ENCODE results near the gene REX1BD.

REX1BD gene

DNA sequence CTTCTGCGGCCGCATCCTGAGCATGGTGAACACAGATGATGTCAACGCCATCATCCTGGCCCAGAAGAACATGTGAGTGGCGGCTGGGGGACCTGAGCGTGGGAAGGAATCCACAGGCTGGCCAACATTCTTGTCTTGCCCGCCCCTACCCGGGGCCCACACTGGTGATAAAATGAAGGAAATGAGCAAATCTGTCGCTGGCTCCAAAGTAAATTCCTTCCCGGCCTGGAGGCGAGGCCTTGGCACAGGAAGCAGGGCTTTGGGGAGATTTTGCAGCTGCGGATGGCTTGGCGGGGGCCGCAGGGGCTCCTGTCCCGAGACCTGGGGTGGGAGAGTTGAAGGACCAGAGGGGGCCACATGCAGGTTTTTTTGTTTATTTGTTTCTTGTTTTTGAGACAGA is 26.5 kb upstream of the REX1BD start:
- Mint-ChIP-seq H3K27me3 (ENCODE audit: low read depth) (no peaks in the 10 kb centered on the region), H3K36me3 (ENCODE audit: low read depth) (peaks cover 20% of the 10 kb centered on the region)

DNA sequence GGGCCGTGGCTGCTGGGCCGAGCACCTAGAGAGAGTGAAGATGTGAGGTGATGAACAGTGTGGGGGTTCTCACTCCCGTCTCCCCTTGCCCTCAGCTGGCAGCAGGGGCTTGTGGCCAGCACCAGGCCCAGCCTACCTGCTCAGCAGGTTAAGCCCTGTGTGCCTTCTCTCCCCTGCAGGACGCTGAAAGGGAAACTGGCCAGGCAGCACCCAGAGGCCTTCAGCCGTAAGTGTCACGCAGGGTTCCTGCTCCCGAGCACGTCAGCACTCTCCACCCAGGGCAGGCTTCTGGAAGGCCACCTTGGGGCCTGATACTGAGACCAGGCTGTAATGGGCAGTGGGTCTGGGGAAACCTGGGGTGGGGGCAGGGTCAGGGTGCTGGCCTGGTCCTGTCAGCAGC is 21.6 kb upstream of the REX1BD start:
- no peak overlapping the region for H3K4me3 Mint-ChIP-seq
- no peak overlapping the region for H3K27ac Mint-ChIP-seq
- H3K36me3 Mint-ChIP-seq (ENCODE audit: low read depth) = peaks cover 41% of the 10 kb centered on the region
- no peaks in the 10 kb centered on the region for H3K27me3 Mint-ChIP-seq (ENCODE audit: low read depth)
- no peaks in the 10 kb centered on the region for H3K9me3 Mint-ChIP-seq
- H3K4me1 Mint-ChIP-seq (ENCODE audit: low read depth) = peaks cover 5% of the 10 kb centered on the region

More for the DNA sequence above, 26.5 kb upstream of the REX1BD start:
- Mint-ChIP-seq H3K27ac (no peak overlapping the region), H3K9me3 (no peaks in the 10 kb centered on the region), H3K4me3 (no peak overlapping the region), H3K4me1 (ENCODE audit: low read depth) (peaks cover 20% of the 10 kb centered on the region)

DNA sequence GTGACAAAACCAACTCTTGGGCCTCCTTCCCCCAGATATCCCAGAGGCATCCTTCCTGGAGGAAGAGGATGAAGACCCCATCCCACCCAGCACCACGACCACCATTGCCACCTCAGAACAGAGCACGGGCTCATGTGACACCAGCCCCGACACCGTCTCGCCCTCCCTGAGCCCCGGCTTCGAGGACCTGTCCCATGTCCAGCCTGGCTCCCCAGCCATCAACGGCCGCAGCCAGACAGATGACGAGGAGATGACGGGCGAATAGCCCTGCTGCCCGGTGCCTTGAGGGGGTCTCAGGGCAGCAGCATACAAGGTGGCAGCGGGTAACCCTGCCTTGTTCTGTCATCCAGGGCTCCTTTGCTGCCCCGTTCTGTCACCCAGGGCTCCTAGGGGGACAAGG is 20.2 kb upstream of the REX1BD start:
- Mint-ChIP-seq H3K27ac (no peak overlapping the region), H3K36me3 (ENCODE audit: low read depth) (peaks cover 47% of the 10 kb centered on the region), H3K4me1 (ENCODE audit: low read depth) (peaks cover 15% of the 10 kb centered on the region), H3K9me3 (no peaks in the 10 kb centered on the region), H3K4me3 (no peak overlapping the region), H3K27me3 (ENCODE audit: low read depth) (no peaks in the 10 kb centered on the region)

GRCh38 chr19:18571564-18572344 is 16.8 kb upstream of the REX1BD start, which contains the start of gene UBA52:
Gene UBA52, plus strand, starts transcription at chr19:18571857. Its CDS starts 1,444 bp downstream, at chr19:18573301.
- Mint-ChIP-seq H3K27ac (peak within 1 kb of the TSS; percentile 95), H3K27me3 (ENCODE audit: low read depth) (no peaks in the 10 kb centered on the region), H3K9me3 (no peaks in the 10 kb centered on the region), H3K4me3 (peak within 1 kb of the TSS; percentile 89), H3K4me1 (ENCODE audit: low read depth) (peaks cover 16% of the 10 kb centered on the region), H3K36me3 (ENCODE audit: low read depth) (peaks cover 53% of the 10 kb centered on the region)

- no peaks in the 10 kb centered on the region for H3K27me3 Mint-ChIP-seq (ENCODE audit: low read depth)
- H3K9me3 Mint-ChIP-seq = no peaks in the 10 kb centered on the region
- peak overlapping the region; percentile 16 for H3K4me3 Mint-ChIP-seq
- H3K4me1 Mint-ChIP-seq (ENCODE audit: low read depth) = peaks cover 16% of the 10 kb centered on the region
- H3K36me3 Mint-ChIP-seq (ENCODE audit: low read depth) = peaks cover 38% of the 10 kb centered on the region
- H3K27ac Mint-ChIP-seq = no peak overlapping the region
These were observed 13.8 kb upstream of the REX1BD start for GRCh38 chr19:18574691-18575291.

GRCh38 chr19:18576383-18576782 is 12.2 kb upstream of the REX1BD start:
- H3K27me3 Mint-ChIP-seq (ENCODE audit: low read depth) = no peaks in the 10 kb centered on the region
- H3K4me1 Mint-ChIP-seq (ENCODE audit: low read depth) = peaks cover 13% of the 10 kb centered on the region
- H3K27ac Mint-ChIP-seq = no peak overlapping the region
- H3K36me3 Mint-ChIP-seq (ENCODE audit: low read depth) = peaks cover 34% of the 10 kb centered on the region
- no peaks in the 10 kb centered on the region for H3K9me3 Mint-ChIP-seq
- no peak overlapping the region for H3K4me3 Mint-ChIP-seq

DNA sequence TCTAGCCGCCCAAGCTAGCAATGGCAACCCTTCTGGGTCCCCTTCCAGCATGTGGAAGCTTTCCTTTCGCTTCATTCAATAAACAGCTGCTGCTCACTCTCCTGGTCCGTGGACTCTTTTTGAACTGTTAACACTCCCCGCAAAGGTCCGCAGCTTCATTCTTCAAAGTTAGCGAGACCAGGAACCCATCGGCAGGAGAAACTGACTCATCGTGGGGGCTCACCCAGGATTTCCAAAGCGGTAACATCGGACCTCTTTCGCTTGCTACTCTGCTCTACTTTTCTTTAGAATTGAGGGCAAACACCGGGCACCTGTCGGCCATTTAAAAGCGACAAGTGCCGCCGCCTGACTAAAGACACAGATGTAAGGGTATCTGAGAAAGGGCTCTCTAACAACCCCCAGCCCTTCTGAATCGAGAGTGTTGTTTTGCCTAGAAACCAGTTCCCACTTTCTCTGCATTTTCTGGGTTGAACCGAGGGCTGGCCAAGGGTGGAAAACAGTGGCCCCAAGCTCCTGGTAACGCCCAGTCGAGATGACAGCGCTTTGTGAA is 11.2 kb upstream of the REX1BD start:
- no peak overlapping the region for H3K27ac Mint-ChIP-seq
- peaks cover 11% of the 10 kb centered on the region for H3K4me1 Mint-ChIP-seq (ENCODE audit: low read depth)
- H3K36me3 Mint-ChIP-seq (ENCODE audit: low read depth) = peaks cover 29% of the 10 kb centered on the region

GRCh38 chr19:18580311-18580710 is 8.3 kb upstream of the REX1BD start:
- H3K9me3 Mint-ChIP-seq = no peaks in the 10 kb centered on the region
- H3K4me3 Mint-ChIP-seq = no peak overlapping the region
- no peaks in the 10 kb centered on the region for H3K27me3 Mint-ChIP-seq (ENCODE audit: low read depth)
- H3K36me3 Mint-ChIP-seq (ENCODE audit: low read depth) = peaks cover 12% of the 10 kb centered on the region
- peaks cover 6% of the 10 kb centered on the region for H3K4me1 Mint-ChIP-seq (ENCODE audit: low read depth)
- no peak overlapping the region for H3K27ac Mint-ChIP-seq

More for the DNA sequence above, 11.2 kb upstream of the REX1BD start:
- H3K4me3 Mint-ChIP-seq = no peak overlapping the region
- H3K9me3 Mint-ChIP-seq = no peaks in the 10 kb centered on the region
- H3K27me3 Mint-ChIP-seq (ENCODE audit: low read depth) = no peaks in the 10 kb centered on the region

- no peaks in the 10 kb centered on the region for H3K27me3 Mint-ChIP-seq (ENCODE audit: low read depth)
These were observed 2.3 kb upstream of the REX1BD start for GRCh38 chr19:18586306-18586705.

GRCh38 chr19:18587561-18587960 is 1.0 kb upstream of the REX1BD start:
- H3K4me3 Mint-ChIP-seq = peak overlapping the region; percentile 88
- no peaks in the 10 kb centered on the region for H3K9me3 Mint-ChIP-seq
- peaks cover 36% of the 10 kb centered on the region for H3K4me1 Mint-ChIP-seq (ENCODE audit: low read depth)
- H3K27me3 Mint-ChIP-seq (ENCODE audit: low read depth) = no peaks in the 10 kb centered on the region
- peak overlapping the region; percentile 95 for H3K27ac Mint-ChIP-seq
- peaks cover 11% of the 10 kb centered on the region for H3K36me3 Mint-ChIP-seq (ENCODE audit: low read depth)

More at GRCh38 chr19:18586306-18586705, 2.3 kb upstream of the REX1BD start:
- H3K27ac Mint-ChIP-seq = peak overlapping the region; percentile 57
- no peak overlapping the region for H3K4me3 Mint-ChIP-seq
- peaks cover 8% of the 10 kb centered on the region for H3K36me3 Mint-ChIP-seq (ENCODE audit: low read depth)
- peaks cover 36% of the 10 kb centered on the region for H3K4me1 Mint-ChIP-seq (ENCODE audit: low read depth)
- no peaks in the 10 kb centered on the region for H3K9me3 Mint-ChIP-seq

- Mint-ChIP-seq H3K9me3 (no peaks in the 10 kb centered on the region), H3K27me3 (ENCODE audit: low read depth) (no peaks in the 10 kb centered on the region), H3K27ac (peak overlapping the region; percentile 95), H3K4me1 (ENCODE audit: low read depth) (peaks cover 36% of the 10 kb centered on the region), H3K4me3 (peak overlapping the region; percentile 88), H3K36me3 (ENCODE audit: low read depth) (peaks cover 11% of the 10 kb centered on the region)
These were observed 512 bp upstream of the REX1BD start for GRCh38 chr19:18587962-18588610.

GRCh38 chr19:18589380-18590272 is 1.0 kb downstream of the REX1BD start:
- peaks cover 2% of the 10 kb centered on the region for H3K27me3 Mint-ChIP-seq (ENCODE audit: low read depth)
- peaks cover 38% of the 10 kb centered on the region for H3K4me1 Mint-ChIP-seq (ENCODE audit: low read depth)
- peaks cover 11% of the 10 kb centered on the region for H3K36me3 Mint-ChIP-seq (ENCODE audit: low read depth)

DNA sequence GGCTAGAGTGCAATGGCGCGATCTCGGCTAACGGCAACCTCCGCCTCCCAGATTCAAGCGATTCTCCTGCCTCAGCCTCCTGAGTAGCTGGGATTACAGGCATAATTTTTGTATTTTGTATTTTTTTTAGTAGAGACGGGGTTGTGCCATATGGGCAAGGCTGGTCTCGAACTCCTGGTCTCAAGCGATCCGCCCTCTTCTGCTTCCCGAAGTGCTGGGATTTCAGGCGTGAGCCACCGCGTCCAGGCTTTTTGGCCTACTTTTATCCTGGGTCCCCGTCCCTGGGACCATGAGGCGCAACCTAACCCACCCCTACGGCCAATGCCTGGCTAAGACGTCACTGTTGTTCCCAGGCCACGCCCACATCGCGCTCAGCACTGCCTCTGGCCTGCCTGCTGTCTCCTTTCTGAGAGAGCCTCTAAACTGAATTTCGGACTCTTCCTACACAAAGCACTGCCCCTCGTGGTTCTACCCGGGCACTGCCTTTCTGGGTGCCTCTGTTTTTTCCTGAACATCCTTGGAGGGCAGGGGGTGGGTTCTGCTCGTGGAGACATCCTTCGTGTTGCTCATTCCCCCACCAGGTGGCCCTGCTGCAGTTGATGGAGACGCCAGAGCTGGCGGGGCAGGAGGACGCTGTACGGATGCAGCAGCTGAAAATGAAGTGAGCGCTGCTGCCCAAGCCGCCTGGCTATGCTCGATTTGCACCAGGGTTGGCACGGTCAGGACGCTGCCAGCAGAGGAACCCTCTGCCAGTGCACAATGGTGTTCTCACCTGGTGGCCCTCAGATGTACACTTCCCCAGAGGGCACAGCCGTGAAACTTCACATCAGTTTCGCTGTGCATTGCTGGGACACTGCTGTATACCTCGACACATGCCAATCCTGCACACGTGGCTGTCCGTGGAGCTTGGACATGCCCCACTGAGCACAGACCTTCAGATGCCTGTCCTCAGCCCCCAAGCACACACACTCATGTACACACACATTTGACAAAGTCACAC is 2.0 kb downstream of the REX1BD start:
- peaks cover 12% of the 10 kb centered on the region for H3K36me3 Mint-ChIP-seq (ENCODE audit: low read depth)
- peaks cover 7% of the 10 kb centered on the region for H3K27me3 Mint-ChIP-seq (ENCODE audit: low read depth)
- peaks cover 35% of the 10 kb centered on the region for H3K4me1 Mint-ChIP-seq (ENCODE audit: low read depth)
- no peaks in the 10 kb centered on the region for H3K9me3 Mint-ChIP-seq
- H3K27ac Mint-ChIP-seq = peak overlapping the region; percentile 87
- peak overlapping the region; percentile 88 for H3K4me3 Mint-ChIP-seq

More at GRCh38 chr19:18589380-18590272, 1.0 kb downstream of the REX1BD start:
- H3K27ac Mint-ChIP-seq = peak overlapping the region; percentile 94
- H3K4me3 Mint-ChIP-seq = peak overlapping the region; percentile 88
- no peaks in the 10 kb centered on the region for H3K9me3 Mint-ChIP-seq
